Measurements from ENCODE around the gene STRN.

The STRN gene

DNA sequence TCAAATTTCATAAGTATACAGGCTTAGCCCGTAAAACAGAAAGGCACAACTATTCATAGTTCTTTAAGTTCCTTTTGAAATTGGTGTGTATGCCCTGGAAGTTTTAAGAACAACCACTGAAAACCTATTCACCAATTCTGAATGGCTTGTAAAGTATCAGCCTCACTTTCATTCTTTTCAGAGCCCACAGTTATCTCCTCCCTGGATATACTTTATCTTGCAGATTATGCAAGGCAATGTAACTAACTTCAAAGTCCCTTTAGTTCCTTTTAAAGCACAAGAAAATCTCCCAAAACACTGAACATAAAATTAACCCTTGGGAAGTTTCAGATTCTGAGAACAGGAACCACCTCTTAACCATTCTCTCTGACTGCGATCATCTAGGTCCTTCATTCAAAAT is 1.1 kb downstream of the STRN start:
- Histone ChIP-seq H3K79me2 (ENCODE audit: insufficient read depth, low read depth) (peaks cover 13% of the 10 kb centered on the region; the same call in 1 of the 2 replicates), H3K4me3 (IDR thresholded peaks at IDR 0.05; ENCODE audit: insufficient read depth, low read depth, low read length) (peak overlapping the region; percentile 91), H4K20me1 (ENCODE audit: insufficient read depth) (no peaks in the 10 kb centered on the region), H2AFZ (ENCODE audit: low read depth) (peak overlapping the region; percentile 88), H3K9ac (peak overlapping the region; percentile 51; the same call in 1 of the 2 replicates), H3K27ac (no peak overlapping the region), H3K4me2 (peak overlapping the region; percentile 84), H3K4me1 (ENCODE audit: low read depth, poor library complexity, severe bottlenecking) (peaks cover 22% of the 10 kb centered on the region), H3K27me3 (ENCODE audit: insufficient read depth, low read depth) (no peaks in the 10 kb centered on the region), H3K36me3 (ENCODE audit: insufficient read depth) (no peaks in the 10 kb centered on the region)
- TF ChIP-seq, protein P1, sequence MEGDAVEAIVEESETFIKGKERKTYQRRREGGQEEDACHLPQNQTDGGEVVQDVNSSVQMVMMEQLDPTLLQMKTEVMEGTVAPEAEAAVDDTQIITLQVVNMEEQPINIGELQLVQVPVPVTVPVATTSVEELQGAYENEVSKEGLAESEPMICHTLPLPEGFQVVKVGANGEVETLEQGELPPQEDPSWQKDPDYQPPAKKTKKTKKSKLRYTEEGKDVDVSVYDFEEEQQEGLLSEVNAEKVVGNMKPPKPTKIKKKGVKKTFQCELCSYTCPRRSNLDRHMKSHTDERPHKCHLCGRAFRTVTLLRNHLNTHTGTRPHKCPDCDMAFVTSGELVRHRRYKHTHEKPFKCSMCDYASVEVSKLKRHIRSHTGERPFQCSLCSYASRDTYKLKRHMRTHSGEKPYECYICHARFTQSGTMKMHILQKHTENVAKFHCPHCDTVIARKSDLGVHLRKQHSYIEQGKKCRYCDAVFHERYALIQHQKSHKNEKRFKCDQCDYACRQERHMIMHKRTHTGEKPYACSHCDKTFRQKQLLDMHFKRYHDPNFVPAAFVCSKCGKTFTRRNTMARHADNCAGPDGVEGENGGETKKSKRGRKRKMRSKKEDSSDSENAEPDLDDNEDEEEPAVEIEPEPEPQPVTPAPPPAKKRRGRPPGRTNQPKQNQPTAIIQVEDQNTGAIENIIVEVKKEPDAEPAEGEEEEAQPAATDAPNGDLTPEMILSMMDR (conservative IDR thresholded peaks at IDR 0.05; ENCODE audit: low read depth, low read length): no peak

DNA sequence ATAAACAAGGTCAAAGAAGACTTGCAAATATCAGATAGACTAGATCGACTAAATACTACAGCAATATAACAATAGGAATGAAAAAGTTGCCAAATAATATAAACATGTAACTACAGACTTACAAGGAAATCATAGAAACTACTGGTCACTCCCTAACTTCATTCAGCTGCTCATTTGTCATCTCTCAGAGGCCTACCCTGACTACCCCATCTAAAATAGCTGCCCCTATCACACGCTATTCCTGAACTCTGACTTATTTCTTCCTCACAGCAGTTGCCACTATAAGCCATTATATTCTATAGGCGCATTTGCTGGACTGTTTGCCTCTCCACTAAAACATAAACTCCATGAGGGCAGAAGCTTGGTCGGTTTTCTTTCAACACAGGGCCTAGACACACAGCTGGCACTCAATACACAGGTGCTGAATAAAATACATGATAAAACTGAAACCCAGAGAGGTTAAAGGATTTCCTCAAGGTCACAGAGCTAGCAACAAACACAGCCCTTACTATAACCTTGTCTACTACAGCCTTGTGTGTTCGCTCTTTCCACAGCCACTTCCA is 1.8 kb downstream of the STRN start:
- Histone ChIP-seq H3K27ac (no peak overlapping the region), H3K9ac (no peak overlapping the region), H3K4me2 (peak overlapping the region; percentile 84; the same call in 1 of the 2 replicates), H2AFZ (ENCODE audit: low read depth) (no peak overlapping the region), H3K36me3 (ENCODE audit: insufficient read depth) (no peaks in the 10 kb centered on the region), H4K20me1 (ENCODE audit: insufficient read depth) (no peaks in the 10 kb centered on the region), H3K79me2 (ENCODE audit: insufficient read depth, low read depth) (peaks cover 13% of the 10 kb centered on the region; the same call in 1 of the 2 replicates), H3K4me3 (IDR thresholded peaks at IDR 0.05; ENCODE audit: insufficient read depth, low read depth, low read length) (no peak overlapping the region), H3K27me3 (ENCODE audit: insufficient read depth, low read depth) (no peaks in the 10 kb centered on the region), H3K4me1 (ENCODE audit: low read depth, poor library complexity, severe bottlenecking) (peaks cover 23% of the 10 kb centered on the region)
- TF ChIP-seq, protein P1 (conservative IDR thresholded peaks at IDR 0.05; ENCODE audit: low read depth, low read length): no peak

DNA sequence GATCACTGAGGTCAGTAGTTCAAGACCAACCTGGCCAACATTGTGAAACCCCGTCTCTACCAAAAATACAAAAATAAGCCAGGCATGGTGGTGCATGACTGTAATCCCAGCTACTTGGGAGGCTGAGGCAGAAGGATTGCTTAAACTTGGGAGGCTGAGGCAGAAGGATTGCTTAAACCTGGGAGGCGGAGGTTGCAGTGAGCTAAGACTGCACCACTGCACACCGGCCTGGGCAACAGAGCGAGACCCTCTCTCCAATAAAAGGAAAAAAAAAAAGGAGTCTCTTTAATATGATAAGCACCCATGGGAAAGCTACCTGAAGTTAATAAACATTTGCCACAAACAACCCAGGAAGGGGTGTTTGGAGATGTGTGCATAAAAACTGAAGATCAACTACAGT is 2.6 kb downstream of the STRN start:
- TF ChIP-seq, protein P1 (conservative IDR thresholded peaks at IDR 0.05; ENCODE audit: low read depth, low read length): no peak
- Histone ChIP-seq H3K36me3 (ENCODE audit: insufficient read depth) (no peaks in the 10 kb centered on the region), H2AFZ (ENCODE audit: low read depth) (no peak overlapping the region), H3K79me2 (ENCODE audit: insufficient read depth, low read depth) (peaks cover 13% of the 10 kb centered on the region; the same call in 1 of the 2 replicates), H3K27ac (no peak overlapping the region), H3K27me3 (ENCODE audit: insufficient read depth, low read depth) (no peaks in the 10 kb centered on the region), H4K20me1 (ENCODE audit: insufficient read depth) (no peaks in the 10 kb centered on the region), H3K4me2 (no peak overlapping the region), H3K4me3 (IDR thresholded peaks at IDR 0.05; ENCODE audit: insufficient read depth, low read depth, low read length) (no peak overlapping the region), H3K9ac (no peak overlapping the region), H3K4me1 (ENCODE audit: low read depth, poor library complexity, severe bottlenecking) (peaks cover 30% of the 10 kb centered on the region)

DNA sequence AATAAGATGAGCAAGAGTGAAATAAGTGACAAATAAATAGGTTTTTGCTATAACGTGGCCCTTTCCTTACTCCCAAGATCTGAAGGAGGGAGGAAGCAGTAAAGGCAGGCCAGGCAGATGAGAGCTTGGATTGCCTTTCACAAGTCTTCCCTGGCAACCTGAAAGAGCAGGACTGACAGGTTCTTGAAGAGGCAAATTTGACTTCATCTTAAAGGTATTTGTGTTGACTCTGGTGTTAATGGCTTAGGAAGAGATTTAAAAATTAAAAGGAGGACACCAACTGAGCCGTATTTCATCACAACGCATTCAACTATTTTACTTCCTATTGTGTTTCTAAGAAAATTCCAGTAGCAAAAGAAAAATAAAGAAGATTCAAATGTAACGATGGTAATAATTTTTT is 3.2 kb downstream of the STRN start:
- Histone ChIP-seq H3K4me2 (no peak overlapping the region), H3K4me3 (IDR thresholded peaks at IDR 0.05; ENCODE audit: insufficient read depth, low read depth, low read length) (no peak overlapping the region), H2AFZ (ENCODE audit: low read depth) (no peak overlapping the region), H4K20me1 (ENCODE audit: insufficient read depth) (no peaks in the 10 kb centered on the region), H3K27ac (no peak overlapping the region), H3K36me3 (ENCODE audit: insufficient read depth) (no peaks in the 10 kb centered on the region), H3K9ac (no peak overlapping the region), H3K27me3 (ENCODE audit: insufficient read depth, low read depth) (no peaks in the 10 kb centered on the region), H3K4me1 (ENCODE audit: low read depth, poor library complexity, severe bottlenecking) (peaks cover 30% of the 10 kb centered on the region), H3K79me2 (ENCODE audit: insufficient read depth, low read depth) (peaks cover 17% of the 10 kb centered on the region; the same call in 1 of the 2 replicates)
- TF ChIP-seq, protein P1 (conservative IDR thresholded peaks at IDR 0.05; ENCODE audit: low read depth, low read length): no peak

All from KMS-11 (cell line).